LoVo (cell line): ENCODE data around the gene KIF3C.
"Not testable (repeated sequence)": the region's sequence is repeated elsewhere in the genome, so short reads cannot be mapped to it uniquely, and the experiment has no call there.

ENCODE experiments used
- DNase-seq: peaks from one replicate; pipeline ENCODE4 v3.0.0-alpha.2; 2016; ENCODE audit warnings: low spot score

KIF3C gene

GRCh38 chr2:25982273-25982967 lies at the start of gene KIF3C:
Gene KIF3C, minus strand, starts transcription at chr2:25982497. Its CDS starts 580 bp downstream, at chr2:25981917.
- DNase-seq: peak; percentile 61

DNA sequence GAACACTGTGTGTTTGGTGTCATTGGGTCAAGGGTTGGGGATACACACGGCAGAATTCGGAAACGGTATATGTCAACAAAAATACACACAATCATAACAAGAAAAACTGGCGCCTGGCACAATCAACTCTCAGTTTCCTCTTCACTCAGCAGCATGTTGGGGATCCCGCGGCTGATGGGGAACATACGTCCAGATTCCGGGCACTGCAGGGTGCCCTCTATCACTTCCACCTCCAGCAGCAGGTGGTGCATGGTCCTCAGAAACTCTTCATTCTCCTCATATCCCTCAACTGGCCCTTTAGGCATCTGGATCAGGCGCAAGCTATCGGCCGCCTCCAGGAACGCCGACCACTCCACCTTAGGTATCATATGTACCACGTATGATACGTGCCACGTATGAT lies 45.8 kb upstream of the KIF3C start:
- DNase-seq: not testable (repeated sequence)

- DNase-seq: no peak
Observed at GRCh38 chr2:26025509-26025908, 43.2 kb upstream of the KIF3C start.

GRCh38 chr2:26024260-26024659 lies 42.0 kb upstream of the KIF3C start:
- DNase-seq: no peak

GRCh38 chr2:26020231-26020640 lies 37.9 kb upstream of the KIF3C start:
- no peak for DNase-seq

GRCh38 chr2:26018184-26019055 lies 36.1 kb upstream of the KIF3C start:
- peak; percentile 91 for DNase-seq

DNA sequence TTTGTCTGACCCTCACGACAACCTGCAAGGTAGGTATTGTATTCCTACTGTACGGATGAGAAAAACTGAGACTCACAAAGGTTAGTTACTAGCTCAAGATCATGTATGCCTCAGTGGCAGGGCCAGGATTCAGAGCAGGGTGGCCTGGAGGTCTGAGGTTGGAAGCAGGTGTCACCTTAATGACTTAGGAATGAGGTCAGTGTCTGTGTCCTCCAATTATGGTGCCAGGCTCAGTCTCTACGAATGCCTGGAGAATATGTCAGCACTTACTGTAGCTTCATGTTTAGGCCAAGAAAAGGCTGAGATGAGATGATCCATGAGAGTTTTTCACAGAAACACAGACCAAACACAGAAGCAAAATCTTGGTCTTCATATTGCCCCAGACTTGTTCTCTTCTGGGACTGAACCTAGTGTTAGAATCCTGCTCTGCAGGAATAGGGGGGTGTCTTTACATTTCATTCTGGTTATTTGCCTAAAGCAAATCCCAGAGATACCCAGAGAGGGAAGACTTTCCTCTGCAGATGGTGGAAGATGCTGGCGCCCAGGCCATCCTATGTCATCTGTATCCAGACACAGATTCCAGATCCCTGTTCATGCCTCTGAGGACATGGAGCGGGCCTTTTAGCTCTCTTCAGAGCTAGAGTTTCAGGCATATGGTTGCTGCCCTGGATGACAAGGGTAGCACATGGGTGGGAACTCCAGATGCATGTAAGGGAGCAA lies 35.3 kb upstream of the KIF3C start:
- no peak for DNase-seq

- not testable (repeated sequence) for DNase-seq
Observed at GRCh38 chr2:26016706-26017045, 34.4 kb upstream of the KIF3C start.

- no peak for DNase-seq
Observed at GRCh38 chr2:26016012-26016705, 33.9 kb upstream of the KIF3C start.

- no peak for DNase-seq
Observed at GRCh38 chr2:26013668-26014067, 31.4 kb upstream of the KIF3C start.

GRCh38 chr2:26011990-26012856 lies 29.9 kb upstream of the KIF3C start:
- DNase-seq: peak; percentile 90

DNA sequence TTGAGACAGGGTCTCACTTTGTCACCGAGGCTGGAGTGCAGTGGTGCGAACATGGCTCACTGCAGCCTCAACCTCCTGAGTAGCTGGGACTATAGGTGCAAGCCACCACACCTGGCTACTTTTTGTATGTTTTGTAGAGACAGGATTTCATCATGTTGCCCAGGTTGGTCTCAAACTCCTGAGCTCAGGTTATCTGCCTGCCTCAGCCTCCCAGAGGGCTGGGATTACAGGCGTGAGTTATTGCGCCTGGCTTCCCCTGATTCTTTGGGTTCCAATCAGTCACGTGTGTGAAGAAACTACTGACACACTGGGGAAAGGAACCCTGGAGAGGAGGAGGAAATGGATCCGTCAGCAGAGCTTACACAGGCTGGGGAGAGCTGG lies 29.3 kb upstream of the KIF3C start:
- no peak for DNase-seq

- no peak for DNase-seq
Observed at GRCh38 chr2:26010943-26011342, 28.6 kb upstream of the KIF3C start.

DNA sequence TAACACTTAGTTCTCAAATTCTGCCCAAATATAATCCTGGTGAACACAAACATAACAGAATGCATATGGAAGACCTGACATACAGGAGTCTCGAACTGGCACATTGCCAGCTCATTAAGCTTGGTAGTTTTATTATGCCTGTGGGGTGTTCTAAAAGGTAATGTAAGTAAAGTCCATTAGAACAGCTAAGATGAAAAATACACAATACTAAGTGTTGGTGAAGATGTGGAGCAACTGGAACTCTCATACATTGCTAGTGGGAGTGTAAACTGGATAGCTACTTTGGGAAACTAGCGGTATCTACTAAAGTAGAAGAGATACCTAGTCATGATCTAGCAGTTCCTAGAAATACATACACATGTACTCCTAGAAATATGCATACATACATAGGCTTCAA lies 27.3 kb upstream of the KIF3C start:
- DNase-seq: no peak

DNA sequence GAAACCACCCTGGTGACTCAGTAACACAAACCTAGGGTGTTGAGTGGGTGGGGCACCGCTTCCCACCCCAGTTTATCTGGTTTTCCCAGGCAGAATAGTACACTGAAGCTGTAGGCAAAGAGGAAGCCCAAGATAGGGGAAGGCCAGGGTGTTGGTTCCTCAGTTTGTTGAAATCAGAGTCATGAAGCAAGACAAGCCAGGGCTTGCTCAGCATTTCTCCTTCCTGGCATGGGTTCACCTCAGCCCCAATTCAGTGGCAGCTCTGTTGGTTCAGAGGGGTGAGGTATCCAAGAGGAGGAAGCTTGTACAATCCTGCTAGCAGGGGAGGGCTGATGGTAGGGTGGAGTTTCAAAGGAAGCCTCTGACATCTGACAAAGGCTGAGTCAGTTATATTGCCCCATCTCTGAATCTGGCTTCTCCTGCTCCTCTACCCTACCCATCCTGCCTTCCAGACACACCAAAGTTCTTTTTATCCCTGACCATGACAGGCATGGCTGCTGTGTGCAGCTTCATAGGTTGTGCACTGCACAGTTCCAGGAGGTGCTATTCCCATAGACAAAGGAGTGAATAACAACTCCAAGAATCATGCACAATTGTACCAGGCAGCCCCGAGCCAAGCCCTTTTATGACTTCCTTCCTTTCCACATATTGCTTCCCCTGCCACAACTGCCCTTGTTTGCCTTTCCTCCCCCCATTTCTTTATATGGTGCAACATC lies 26.7 kb upstream of the KIF3C start:
- peak; percentile 86 for DNase-seq

DNA sequence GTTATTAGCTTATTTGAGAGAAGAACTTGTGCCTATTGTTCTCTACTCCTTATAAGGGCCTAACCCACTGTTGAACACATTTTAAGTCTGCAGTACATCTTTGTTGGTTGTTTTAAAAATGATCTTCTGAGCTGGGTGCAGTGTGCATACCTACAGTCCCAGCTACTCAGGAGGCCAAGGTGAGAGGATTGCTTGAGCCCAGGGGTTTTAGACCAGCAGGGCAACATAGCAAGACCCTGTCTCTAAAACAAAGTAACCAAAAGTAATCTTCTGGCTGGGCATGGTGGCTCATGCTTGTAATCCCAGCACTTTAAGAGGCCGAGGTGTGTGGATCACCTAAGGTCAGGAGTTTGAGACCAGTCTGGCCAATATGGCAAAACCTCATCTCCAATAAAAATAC lies 25.8 kb upstream of the KIF3C start:
- DNase-seq: no peak

GRCh38 chr2:26002632-26003310 lies 20.5 kb upstream of the KIF3C start:
- DNase-seq: no peak

- DNase-seq: no peak
Observed at GRCh38 chr2:26001743-26002351, 19.6 kb upstream of the KIF3C start.

- DNase-seq: no peak
Observed at GRCh38 chr2:26000561-26001082, 18.3 kb upstream of the KIF3C start.
